IgD-negative memory B cell (primary cell): ENCODE results near the gene RGPD3. TPM values are rescaled to one million over a fixed set of nuclear protein-coding genes. Genes with fewer than 3 reads are reported as not detected.
A peak's percentile ranks its signal among the peaks of the same experiment; 100 is the strongest.
"Not testable (repeated sequence)": the region's sequence is repeated elsewhere in the genome, so short reads cannot be mapped to it uniquely, and the experiment has no call there.

Experiments used
- H3K27ac Mint-ChIP-seq, 3 donors: one replicate each; pipeline ENCODE4 v1.8.0; 2020 to 2022; ENCODE audit warnings: mild to moderate bottlenecking in 3 of 3, mixed read lengths in 3 of 3, moderate library complexity in 1 of 3
- H3K27me3 Mint-ChIP-seq: one replicate; pipeline ENCODE4 v1.8.0; 2021; ENCODE audit warnings: mixed read lengths
- H3K36me3 Mint-ChIP-seq: one replicate; pipeline ENCODE4 v1.8.0; 2020; ENCODE audit warnings: mild to moderate bottlenecking, mixed read lengths
- H3K4me1 Mint-ChIP-seq, 3 donors: one replicate each; pipeline ENCODE4 v1.8.0; 2020 to 2022; ENCODE audit warnings: mixed read lengths in 3 of 3, mild to moderate bottlenecking in 1 of 3
- H3K4me3 Mint-ChIP-seq, 4 donors: one replicate each; pipeline ENCODE4 v1.8.0; 2020 to 2022; ENCODE audit warnings: mild to moderate bottlenecking in 4 of 4, mixed read lengths in 4 of 4, moderate library complexity in 3 of 4
- H3K9me3 Mint-ChIP-seq, 3 donors: one replicate each; pipeline ENCODE4 v1.8.0; 2020 to 2021; ENCODE audit warnings: mixed read lengths in 3 of 3, mild to moderate bottlenecking in 1 of 3
- polyA plus RNA-seq: library from polyadenylated mRNA; unstranded; fragments of 300-500 nt; fragmentation: Illumina TruSeq; gene quantifications from one replicate; pipeline ENCODE4 v1.2.3, GENCODE V29; 2021

The RGPD3 gene
- polyA plus RNA-seq, 1 donor from 2014 or later, result 0.06 TPM

DNA sequence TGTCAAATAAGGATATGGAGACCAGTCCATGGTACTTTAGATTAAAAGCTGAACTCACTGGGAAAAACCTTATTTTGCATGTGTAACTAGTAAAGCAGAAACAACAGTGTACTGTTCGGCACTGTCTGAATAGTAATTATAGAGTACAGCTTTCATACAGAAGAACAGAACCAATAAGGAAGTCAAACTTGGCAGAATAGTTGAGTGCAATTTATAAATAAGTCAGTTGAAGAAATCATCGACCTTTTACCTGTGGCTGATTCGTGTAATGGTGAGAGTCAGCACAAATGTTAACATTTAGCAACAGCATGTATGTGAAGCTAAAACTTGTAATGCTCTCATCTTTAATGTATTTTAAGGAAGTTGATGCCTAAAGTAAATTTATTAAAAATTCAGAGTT is 99.0 kb downstream of the RGPD3 start:
- not testable (repeated sequence) for H3K36me3 Mint-ChIP-seq, H3K27ac Mint-ChIP-seq, H3K9me3 Mint-ChIP-seq, H3K4me1 Mint-ChIP-seq, H3K27me3 Mint-ChIP-seq, H3K4me3 Mint-ChIP-seq

DNA sequence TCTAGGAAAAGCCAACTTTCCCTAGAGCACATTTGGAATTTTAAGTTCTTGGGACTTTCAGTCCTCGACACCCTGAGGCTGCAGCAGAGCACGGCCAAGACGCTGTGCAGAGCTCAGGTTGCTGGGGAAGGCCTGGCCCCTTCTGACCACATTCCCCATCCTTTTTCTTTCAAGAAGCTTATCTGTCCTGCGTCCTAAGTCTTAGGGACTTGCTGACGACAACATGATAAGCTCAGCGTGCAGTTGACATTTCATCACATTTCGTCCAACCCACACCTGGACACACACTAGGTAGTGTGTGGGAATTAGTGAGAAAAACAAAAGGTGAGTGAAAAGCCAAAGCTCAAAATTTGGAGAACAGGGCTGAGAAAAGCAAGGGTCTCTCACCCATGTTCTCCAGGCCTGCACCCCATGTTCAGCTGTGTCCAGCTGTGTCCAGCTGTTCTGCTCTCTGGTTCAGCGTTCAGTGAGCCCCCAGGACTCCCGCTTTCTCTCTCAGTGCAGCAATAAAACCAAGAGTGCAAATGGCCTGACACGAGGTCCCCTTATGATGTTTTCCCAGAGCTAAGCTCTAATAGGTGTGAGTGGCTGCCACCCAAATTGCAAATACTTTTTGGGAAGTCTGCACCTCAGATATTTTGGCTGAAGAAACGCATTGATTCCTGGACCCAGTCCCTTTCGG is 101.9 kb downstream of the RGPD3 start:
- Mint-ChIP-seq H3K27me3 (peaks cover 1% of the 10 kb centered on the region), H3K4me3 (no peak overlapping the region), H3K27ac (no peak overlapping the region), H3K9me3 (no peaks in the 10 kb centered on the region), H3K36me3 (no peaks in the 10 kb centered on the region), H3K4me1 (no peaks in the 10 kb centered on the region)

DNA sequence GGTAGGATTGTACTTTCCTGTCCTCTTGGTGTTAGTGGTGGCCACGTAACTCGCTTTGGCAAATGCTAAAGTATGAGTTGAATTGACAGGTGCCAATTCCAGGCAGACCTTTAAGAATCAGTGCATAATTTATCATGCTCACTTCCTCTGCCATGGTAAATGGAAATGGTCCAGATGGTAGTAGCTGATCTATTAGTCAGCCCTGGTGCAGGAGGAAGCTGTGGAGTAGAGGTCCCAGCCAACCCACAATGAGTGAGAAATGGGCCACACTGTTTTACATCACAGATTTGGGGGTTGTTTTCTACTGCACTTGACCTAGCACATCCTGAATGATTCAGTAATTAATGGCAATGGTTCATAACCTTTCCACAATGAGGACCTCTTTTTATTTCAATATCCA is 104.4 kb downstream of the RGPD3 start:
- no peak overlapping the region for H3K27ac Mint-ChIP-seq
- no peaks in the 10 kb centered on the region for H3K36me3 Mint-ChIP-seq
- H3K4me3 Mint-ChIP-seq, result no peak overlapping the region

DNA sequence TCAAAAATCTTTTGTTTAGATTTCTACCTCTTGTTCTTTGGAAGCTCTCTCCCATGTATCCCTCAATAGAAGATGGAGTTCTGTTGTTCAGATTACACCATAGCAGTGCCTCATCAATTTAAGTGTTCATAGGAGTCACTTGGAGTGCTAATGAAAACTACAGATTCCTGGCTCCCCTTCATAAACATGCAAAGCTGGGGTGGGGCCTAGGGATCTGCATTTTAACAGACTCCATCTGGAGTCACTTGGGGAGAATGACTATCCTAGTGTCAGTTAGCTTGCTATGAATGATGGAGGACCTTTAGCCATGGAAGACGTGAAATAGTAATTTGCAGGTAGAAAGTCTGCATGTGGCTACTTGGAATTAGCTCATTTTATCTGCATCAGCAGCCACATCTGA is 105.4 kb downstream of the RGPD3 start:
- H3K4me1 Mint-ChIP-seq, result no peaks in the 10 kb centered on the region
- H3K36me3 Mint-ChIP-seq, result no peaks in the 10 kb centered on the region
- H3K27ac Mint-ChIP-seq, result peak overlapping the region in 1 of 3 donors; percentile 8
- H3K4me3 Mint-ChIP-seq, result no peak overlapping the region
- H3K27me3 Mint-ChIP-seq, result peaks cover 1% of the 10 kb centered on the region
- H3K9me3 Mint-ChIP-seq, result no peaks in the 10 kb centered on the region

More for the DNA sequence above, 104.4 kb downstream of the RGPD3 start:
- H3K4me1 Mint-ChIP-seq, result no peaks in the 10 kb centered on the region
- H3K27me3 Mint-ChIP-seq, result peaks cover 1% of the 10 kb centered on the region
- H3K9me3 Mint-ChIP-seq, result no peaks in the 10 kb centered on the region

DNA sequence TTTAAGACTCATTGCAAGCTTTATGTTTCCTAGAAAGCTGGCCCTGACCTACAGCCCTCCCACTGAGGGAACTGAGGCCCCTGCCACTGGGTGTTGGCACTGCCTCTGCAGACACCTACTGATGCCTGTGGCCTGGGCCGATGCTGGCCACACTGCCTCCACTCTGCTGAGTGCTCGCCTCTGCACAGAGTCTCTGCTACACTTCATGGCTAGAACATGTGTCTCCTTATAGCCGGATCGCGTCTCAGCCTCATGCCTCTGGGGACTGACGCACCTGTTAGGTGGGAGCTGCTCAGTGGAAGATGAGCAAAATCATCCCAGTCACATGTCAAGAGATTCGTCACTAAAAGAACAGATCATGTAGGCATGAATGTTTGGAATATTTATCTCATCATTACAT is 108.7 kb downstream of the RGPD3 start:
- no peaks in the 10 kb centered on the region for H3K36me3 Mint-ChIP-seq
- no peak overlapping the region for H3K4me3 Mint-ChIP-seq
- peaks cover 2% of the 10 kb centered on the region for H3K27me3 Mint-ChIP-seq
- H3K27ac Mint-ChIP-seq, result no peak overlapping the region
- H3K4me1 Mint-ChIP-seq, result no peaks in the 10 kb centered on the region
- no peaks in the 10 kb centered on the region for H3K9me3 Mint-ChIP-seq

DNA sequence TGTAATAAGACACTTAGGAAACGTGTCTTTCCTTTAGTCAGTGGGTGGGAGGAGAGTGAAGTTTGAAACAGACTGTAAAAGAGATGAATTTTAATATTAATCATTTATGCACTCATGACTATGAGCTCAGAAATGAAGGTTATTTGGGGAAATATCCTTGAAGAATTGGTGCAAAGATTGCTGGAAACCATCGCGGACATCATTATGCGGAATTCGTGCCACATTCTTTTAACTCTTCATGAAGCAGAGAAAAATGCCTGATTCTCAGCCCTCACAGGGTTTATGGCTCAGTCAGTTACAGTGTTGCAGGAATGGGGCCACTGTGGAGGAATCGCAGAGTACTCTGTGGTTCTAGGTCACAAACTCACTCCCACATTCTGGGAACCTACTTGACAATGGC is 109.7 kb downstream of the RGPD3 start:
- peaks cover 1% of the 10 kb centered on the region for H3K27me3 Mint-ChIP-seq
- H3K36me3 Mint-ChIP-seq, result no peaks in the 10 kb centered on the region
- H3K4me3 Mint-ChIP-seq, result no peak overlapping the region
- H3K9me3 Mint-ChIP-seq, result no peaks in the 10 kb centered on the region
- H3K27ac Mint-ChIP-seq, result peak overlapping the region in 1 of 3 donors; percentile 16
- no peaks in the 10 kb centered on the region for H3K4me1 Mint-ChIP-seq

DNA sequence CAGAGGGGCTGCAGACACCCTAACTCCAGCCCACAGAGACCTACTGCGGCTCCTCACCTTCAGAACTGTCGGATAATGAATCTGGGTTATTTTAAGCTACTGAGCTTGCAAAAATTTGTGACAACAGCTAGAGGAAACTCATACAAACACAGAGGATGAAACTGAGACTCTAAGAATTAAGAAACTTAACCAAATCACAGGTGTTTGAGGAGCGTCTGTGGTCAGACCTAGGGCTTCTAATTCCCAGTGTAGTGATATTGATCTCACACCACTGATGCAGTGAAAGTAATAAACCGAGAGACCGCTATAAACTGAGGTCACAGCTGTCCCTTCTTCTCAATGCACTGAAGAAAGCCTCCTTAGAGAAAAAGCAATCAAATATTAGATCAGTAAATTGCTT is 110.1 kb downstream of the RGPD3 start:
- no peaks in the 10 kb centered on the region for H3K36me3 Mint-ChIP-seq
- no peak overlapping the region for H3K27ac Mint-ChIP-seq
- H3K9me3 Mint-ChIP-seq, result no peaks in the 10 kb centered on the region
- H3K4me3 Mint-ChIP-seq, result no peak overlapping the region
- H3K4me1 Mint-ChIP-seq, result no peaks in the 10 kb centered on the region
- H3K27me3 Mint-ChIP-seq, result peaks cover 1% of the 10 kb centered on the region

DNA sequence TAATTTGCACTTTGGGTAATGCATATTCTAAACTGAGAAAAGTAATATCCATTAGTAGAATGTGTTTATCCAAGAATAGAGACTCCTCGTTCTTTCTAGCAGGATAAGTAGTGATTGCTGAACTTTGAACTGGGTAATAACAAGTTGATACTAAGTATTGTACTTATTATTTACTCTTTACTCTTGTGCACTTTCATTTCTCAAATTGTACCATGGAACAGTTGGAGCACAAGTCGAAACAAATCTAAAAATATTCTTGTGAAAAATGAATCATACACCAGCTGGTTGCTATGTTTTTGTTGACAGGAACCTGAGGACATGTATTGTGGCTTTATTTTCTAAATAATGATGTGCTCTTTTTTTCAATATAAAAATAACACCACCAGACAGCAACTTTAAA is 111.9 kb downstream of the RGPD3 start:
- H3K27ac Mint-ChIP-seq, result no peak overlapping the region
- H3K4me1 Mint-ChIP-seq, result no peaks in the 10 kb centered on the region
- H3K36me3 Mint-ChIP-seq, result no peaks in the 10 kb centered on the region
- H3K4me3 Mint-ChIP-seq, result no peak overlapping the region
- no peaks in the 10 kb centered on the region for H3K9me3 Mint-ChIP-seq
- H3K27me3 Mint-ChIP-seq, result peaks cover 1% of the 10 kb centered on the region

DNA sequence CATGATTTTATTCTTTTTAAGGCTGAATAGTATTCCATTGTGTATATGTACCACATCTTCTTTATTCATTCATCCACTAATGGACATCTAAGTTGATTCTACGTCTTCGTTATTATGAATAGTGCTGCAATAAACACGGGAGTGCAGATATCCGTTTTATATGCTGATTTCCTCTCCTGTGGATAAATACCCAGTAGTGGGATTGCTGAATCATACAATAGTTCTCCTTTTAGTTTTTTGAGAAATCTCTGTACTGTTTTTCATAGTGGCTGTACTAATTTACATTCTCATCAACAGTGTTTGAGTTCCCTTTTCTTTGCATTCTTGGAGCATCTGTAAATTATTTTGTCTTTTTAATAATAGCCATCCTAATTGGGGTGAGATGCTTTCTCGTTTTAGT is 114.5 kb downstream of the RGPD3 start:
- Mint-ChIP-seq H3K4me3 (no peak overlapping the region), H3K27me3 (peaks cover 1% of the 10 kb centered on the region), H3K36me3 (no peaks in the 10 kb centered on the region), H3K27ac (no peak overlapping the region), H3K9me3 (no peaks in the 10 kb centered on the region), H3K4me1 (no peaks in the 10 kb centered on the region)

DNA sequence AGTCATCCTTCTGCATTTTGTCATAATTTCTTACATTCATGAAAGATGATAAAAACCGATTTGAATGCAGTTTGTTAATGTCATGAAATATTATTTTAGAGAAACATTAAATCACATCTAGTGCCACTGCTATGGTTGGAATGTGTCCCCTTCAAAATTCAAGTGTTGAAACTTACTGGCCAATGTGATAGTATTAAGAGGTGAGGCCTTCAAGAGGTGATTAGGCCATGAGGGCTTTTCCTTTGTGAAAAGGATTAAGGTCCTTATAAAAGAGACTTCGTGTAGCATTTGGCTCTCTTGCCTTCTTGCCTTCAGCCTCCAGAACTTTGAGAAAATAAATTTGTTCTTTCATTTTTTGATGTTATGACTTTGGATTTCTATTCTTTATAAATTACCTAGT is 117.2 kb downstream of the RGPD3 start:
- H3K4me1 Mint-ChIP-seq, result no peaks in the 10 kb centered on the region
- H3K4me3 Mint-ChIP-seq, result no peak overlapping the region
- no peaks in the 10 kb centered on the region for H3K36me3 Mint-ChIP-seq
- no peaks in the 10 kb centered on the region for H3K9me3 Mint-ChIP-seq
- H3K27me3 Mint-ChIP-seq, result no peaks in the 10 kb centered on the region
- no peak overlapping the region for H3K27ac Mint-ChIP-seq

DNA sequence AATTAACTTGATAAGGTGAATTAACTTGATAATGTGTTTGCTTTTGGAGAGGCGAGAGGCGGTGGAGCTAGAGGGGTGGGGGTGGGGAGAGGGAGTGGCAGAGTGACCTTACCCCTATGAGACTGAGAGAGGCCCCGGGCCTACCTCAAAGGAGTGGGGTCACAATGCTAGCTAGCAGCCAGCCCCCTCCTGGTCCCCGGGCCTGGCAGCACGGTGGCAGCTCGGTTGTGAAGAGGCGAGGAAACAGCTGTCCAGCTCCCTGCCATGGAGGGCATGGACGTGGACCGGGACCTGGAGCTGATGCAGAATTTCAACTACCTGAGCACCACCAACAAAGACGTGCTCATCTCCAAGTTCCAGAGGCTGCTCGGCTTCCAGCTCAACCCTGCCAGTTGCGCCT is 123.9 kb downstream of the RGPD3 start:
- Mint-ChIP-seq H3K4me1 (peaks cover 0 to 2% (median 0%) of the 10 kb centered on the region in 3 donors), H3K9me3 (peaks cover 0 to 3% (median 3%) of the 10 kb centered on the region in 3 donors), H3K27me3 (no peaks in the 10 kb centered on the region), H3K4me3 (no peak overlapping the region), H3K36me3 (no peaks in the 10 kb centered on the region), H3K27ac (no peak overlapping the region)

DNA sequence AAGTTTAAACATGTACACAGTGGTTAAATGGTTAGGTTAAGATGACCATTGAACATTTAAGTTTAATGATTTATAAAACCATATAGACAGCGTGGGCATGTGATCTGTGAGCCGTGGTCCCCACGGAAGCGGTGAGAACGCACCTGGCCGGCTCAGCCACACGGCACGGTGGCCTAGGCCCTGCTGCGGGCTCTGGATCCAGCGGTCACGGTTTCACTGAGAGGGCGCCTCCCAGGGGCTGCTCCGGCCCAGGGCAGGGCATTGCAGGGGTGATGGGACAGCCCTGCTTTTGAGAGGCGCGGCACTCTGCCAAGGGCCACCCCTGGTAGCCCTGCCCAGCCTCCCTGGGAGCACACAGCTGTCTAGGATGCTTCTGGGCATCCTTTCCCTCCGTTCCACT is 124.9 kb downstream of the RGPD3 start:
- no peaks in the 10 kb centered on the region for H3K36me3 Mint-ChIP-seq
- H3K27me3 Mint-ChIP-seq, result no peaks in the 10 kb centered on the region
- peaks cover 0 to 3% (median 3%) of the 10 kb centered on the region in 3 donors for H3K9me3 Mint-ChIP-seq
- no peak overlapping the region for H3K4me3 Mint-ChIP-seq
- H3K4me1 Mint-ChIP-seq, result peaks cover 0 to 2% (median 0%) of the 10 kb centered on the region in 3 donors
- H3K27ac Mint-ChIP-seq, result no peak overlapping the region

DNA sequence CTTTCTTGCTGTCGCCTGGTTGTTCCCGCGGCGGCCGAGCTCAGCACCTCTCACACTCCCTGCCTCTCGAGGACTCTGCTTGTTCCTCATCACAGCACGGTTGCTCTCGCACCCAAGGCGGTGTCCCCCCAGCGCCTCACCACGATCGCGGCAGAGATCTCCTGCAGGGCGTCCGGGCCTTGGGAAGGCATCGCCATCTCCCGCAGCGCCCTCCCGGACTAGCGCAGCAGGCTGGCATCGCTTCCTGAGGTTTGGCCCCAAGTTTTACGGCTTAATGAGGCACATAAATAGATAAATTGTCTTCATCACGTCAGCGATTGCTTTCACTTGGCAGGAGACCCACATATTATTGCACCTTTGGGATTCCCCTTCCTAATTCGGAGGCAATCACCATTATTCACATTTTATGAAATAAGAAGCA is 125.4 kb downstream of the RGPD3 start:
- Mint-ChIP-seq H3K9me3 (peaks cover 0 to 3% (median 3%) of the 10 kb centered on the region in 3 donors), H3K27me3 (no peaks in the 10 kb centered on the region), H3K27ac (no peak overlapping the region)

DNA sequence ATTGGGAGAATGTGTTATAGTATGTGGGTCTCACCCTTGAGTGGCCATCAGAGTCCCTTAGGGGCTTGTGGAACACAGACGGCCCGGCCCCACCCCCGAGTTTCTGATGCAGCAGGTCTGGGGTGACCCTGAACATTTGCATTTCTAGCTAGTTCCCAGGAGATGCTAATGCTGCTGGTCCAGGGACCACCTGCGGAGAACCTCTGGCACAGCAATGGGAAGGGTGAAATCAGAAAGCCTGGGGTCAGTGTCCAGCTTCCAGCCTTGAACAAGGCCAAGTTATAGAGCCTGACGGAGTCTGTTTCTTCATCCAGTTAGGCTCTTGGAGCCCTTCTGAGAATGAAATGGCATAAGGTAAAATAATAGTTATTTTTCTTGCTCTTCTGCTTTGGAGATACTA is 126.5 kb downstream of the RGPD3 start:
- peaks cover 0 to 2% (median 0%) of the 10 kb centered on the region in 3 donors for H3K4me1 Mint-ChIP-seq
- no peaks in the 10 kb centered on the region for H3K27me3 Mint-ChIP-seq
- H3K36me3 Mint-ChIP-seq, result no peaks in the 10 kb centered on the region
- peaks cover 0 to 3% (median 3%) of the 10 kb centered on the region in 3 donors for H3K9me3 Mint-ChIP-seq
- H3K4me3 Mint-ChIP-seq, result no peak overlapping the region
- no peak overlapping the region for H3K27ac Mint-ChIP-seq

More for the DNA sequence above, 125.4 kb downstream of the RGPD3 start:
- Mint-ChIP-seq H3K36me3 (no peaks in the 10 kb centered on the region), H3K4me1 (peaks cover 0 to 2% (median 0%) of the 10 kb centered on the region in 3 donors), H3K4me3 (no peak overlapping the region)
